HCT116 (cell line): Measurements from ENCODE around the gene CELF2. TPM values are rescaled to one million over a fixed set of nuclear protein-coding genes. Genes with fewer than 3 reads are reported as not detected.

Source experiments
- ATAC-seq: fragments of 200-7000 bp; cut with Tn5 transposase; 2 replicates; pipeline ENCODE4 v1.9.1; 2020; ENCODE audit warnings: mild to moderate bottlenecking, moderate library complexity
- BruUV-seq: library from RNA; stranded (reverse); fragments of 400-500 nt; replicated peaks from 2 replicates; lab custom pipeline; 2021; lab: Mats Ljungman, UMichigan
- CTCF ChIA-PET: fragments of 300-600 bp; sonication (Branson Sonifier 250); formaldehyde crosslinking; loops from one replicate; lab custom pipeline; 2021; ENCODE audit warnings: antibody characterized with exemption; lab: Charles Lee
- POLR2A ChIA-PET: fragments of 300-600, 350-600 bp; sonication (Branson Sonifier 250); formaldehyde crosslinking; loops from one replicate; lab custom pipeline; 2021; ENCODE audit warnings: antibody characterized with exemption; lab: Charles Lee
- RAD21 ChIA-PET, 2 experiments: fragments of 300-600 bp; sonication (Branson Sonifier 250); formaldehyde crosslinking; loops; one replicate each; lab custom pipeline; 2023; ENCODE audit warnings: low total read pairs in 2 of 2; ENCODE audit not compliant: uncharacterized antibody in 2 of 2, unreplicated experiment in 2 of 2, low non-redundant PET in 1 of 2; lab: Charles Lee
- DNase-seq: peaks from one replicate; pipeline ENCODE4 v3.0.0-alpha.2; 2010; ENCODE audit warnings: low read depth, low spot score
- H2AFZ ChIP-seq: fragments of 200-600 bp; shearing (Covaris generic), sonication (generic); 2 replicates; pipeline ENCODE4 v1.6.1; 2017; ENCODE audit warnings: low read depth, mixed run types, mixed read lengths, antibody characterized with exemption, low read length; ENCODE audit not compliant: poor library complexity, severe bottlenecking
- H3K27ac ChIP-seq: 2 replicates; pipeline ENCODE4 v1.5.1; 2012; ENCODE audit warnings: low read depth, low read length
- H3K27me3 ChIP-seq: fragments of 200-600 bp; sonication (generic); 2 replicates; pipeline ENCODE4 v1.6.1; 2016; ENCODE audit warnings: mixed run types, low read length, mixed read lengths; ENCODE audit not compliant: insufficient read depth
- H3K36me3 ChIP-seq, 2 experiments: fragments of 200-500 bp in 1 of 2; fragments of 200-600 bp in 1 of 2; sonication (Bioruptor generic) in 1 of 2; sonication (generic) in 1 of 2; 2 replicates each; pipeline versions ENCODE4 v1.5.1 to v1.6.1; 2014 to 2016; ENCODE audit warnings: low read length in 2 of 2, inconsistent platforms in 1 of 2, mixed read lengths in 1 of 2, mixed run types in 1 of 2; ENCODE audit not compliant: insufficient read depth in 2 of 2, control insufficient read depth in 1 of 2
- H3K4me1 ChIP-seq, 2 experiments: fragments of 200-600 bp in 1 of 2; sonication (generic) in 1 of 2; 2 replicates each; pipeline versions ENCODE4 v1.5.1 to v1.6.1; 2012 to 2017; ENCODE audit warnings: low read length in 2 of 2, inconsistent platforms in 1 of 2, mild to moderate bottlenecking in 1 of 2, mixed read lengths in 1 of 2, mixed run types in 1 of 2, moderate library complexity in 1 of 2; ENCODE audit not compliant: insufficient read depth in 2 of 2, control insufficient read depth in 1 of 2
- H3K4me2 ChIP-seq: fragments of 200-600 bp; sonication (generic); 2 replicates; pipeline ENCODE4 v1.6.1; 2017; ENCODE audit warnings: mixed run types, low read length, mixed read lengths
- H3K4me3 ChIP-seq, 2 experiments: fragments of 200-600 bp in 1 of 2; sonication (generic) in 1 of 2; replicated peaks in 1 of 2; 2 replicates each; pipeline ENCODE4 v1.5.1; 2011 to 2016; ENCODE audit warnings: low read length in 2 of 2, control low read depth in 1 of 2, low read depth in 1 of 2, mild to moderate bottlenecking in 1 of 2, mixed read lengths in 1 of 2, mixed run types in 1 of 2
- H3K79me2 ChIP-seq: fragments of 200-600 bp; sonication (generic); 2 replicates; pipeline ENCODE4 v1.6.1; 2017; ENCODE audit warnings: mild to moderate bottlenecking, mixed run types, low read length, moderate library complexity, mixed read lengths; ENCODE audit not compliant: insufficient read depth
- H3K9ac ChIP-seq: fragments of 200-600 bp; sonication (generic); 2 replicates; pipeline ENCODE4 v1.6.1; 2016; ENCODE audit warnings: low read length, mixed read lengths
- H3K9me2 ChIP-seq: fragments of 200-600 bp; sonication (generic), shearing (Covaris generic); 2 replicates; pipeline ENCODE4 v1.6.1; 2017; ENCODE audit warnings: mixed run types, mild to moderate bottlenecking, moderate library complexity; ENCODE audit not compliant: insufficient read depth
- H3K9me3 ChIP-seq, 2 experiments: fragments of 200-500 bp in 1 of 2; fragments of 200-600 bp in 1 of 2; sonication (Bioruptor generic) in 1 of 2; sonication (generic) in 1 of 2; 2 replicates each; pipeline ENCODE4 v1.6.1; 2014 to 2017; ENCODE audit warnings: low read length in 2 of 2, mixed read lengths in 2 of 2, inconsistent platforms in 1 of 2, low read depth in 1 of 2, mild to moderate bottlenecking in 1 of 2, mixed run types in 1 of 2, moderate library complexity in 1 of 2; ENCODE audit not compliant: control insufficient read depth in 1 of 2, insufficient read depth in 1 of 2
- H4K20me1 ChIP-seq: fragments of 200-600 bp; sonication (generic), shearing (Covaris generic); 2 replicates; pipeline ENCODE4 v1.6.1; 2017; ENCODE audit warnings: mixed run types, mild to moderate bottlenecking, moderate library complexity; ENCODE audit not compliant: insufficient read depth
- ATF3 ChIP-seq: IDR thresholded peaks from 2 replicates; pipeline ENCODE4 v1.6.1; 2012
- EGR1 ChIP-seq: IDR thresholded peaks from 2 replicates; pipeline ENCODE4 v1.6.1; 2012; ENCODE audit warnings: low read depth
- FOSL1 ChIP-seq: IDR thresholded peaks from 2 replicates; pipeline ENCODE4 v1.6.1; 2012; ENCODE audit warnings: low read depth
- POLR2AphosphoS5 ChIP-seq: IDR thresholded peaks from 2 replicates; pipeline ENCODE4 v1.6.1; 2011; ENCODE audit warnings: mild to moderate bottlenecking, low read depth, low read length, moderate library complexity
- SIN3A ChIP-seq: IDR thresholded peaks from 2 replicates; pipeline ENCODE4 v1.6.1; 2012; ENCODE audit warnings: low read depth
- YY1 ChIP-seq: IDR thresholded peaks from 2 replicates; pipeline ENCODE4 v1.6.1; 2011; ENCODE audit warnings: low read length, low read depth, moderate library complexity, mild to moderate bottlenecking; ENCODE audit not compliant: insufficient replicate concordance; ENCODE audit errors: extremely low read depth
- ZFX ChIP-seq: fragments of 450-650 bp; IDR thresholded peaks from 2 replicates; pipeline ENCODE4 v1.6.1; 2017
- ZNF274 ChIP-seq: fragments of 200-500 bp; sonication (Bioruptor generic); IDR thresholded peaks from 2 replicates; pipeline ENCODE4 v1.6.1; 2014; ENCODE audit warnings: mild to moderate bottlenecking, low read depth, low read length, inconsistent platforms
- intact Hi-C: fragments of 100-400 bp; cut with micrococcal nuclease; formaldehyde crosslinking; loops from 2 replicates; pipeline ENCODE4 v1.10.0; 2022
- total RNA-seq: library from RNA; stranded (reverse); gene quantifications from one replicate; pipeline ENCODE4 v1.2.1, GENCODE V29; 2021; ENCODE audit not compliant: unreplicated experiment
- TF ChIP-seq, protein P1 (sequence below): IDR thresholded peaks from 2 replicates; pipeline ENCODE4 v1.6.1; 2012
- TF ChIP-seq, protein P2 (sequence below), 3 experiments: fragments of 200-600 bp in 1 of 3; sonication (generic) in 1 of 3; IDR thresholded peaks in 2 of 3; conservative IDR thresholded peaks in 1 of 3; 2 replicates each; pipeline ENCODE4 v1.5.1; 2012 to 2017; ENCODE audit warnings: low read depth in 2 of 3, low read length in 2 of 3, antibody characterized with exemption in 1 of 3, borderline replicate concordance in 1 of 3, control low read depth in 1 of 3, mild to moderate bottlenecking in 1 of 3, mixed read lengths in 1 of 3, mixed run types in 1 of 3, moderate library complexity in 1 of 3; ENCODE audit not compliant: insufficient read depth in 1 of 3

Gene CELF2
- total RNA-seq, 1 experiment from 2014 or later, result 0.66 TPM

DNA sequence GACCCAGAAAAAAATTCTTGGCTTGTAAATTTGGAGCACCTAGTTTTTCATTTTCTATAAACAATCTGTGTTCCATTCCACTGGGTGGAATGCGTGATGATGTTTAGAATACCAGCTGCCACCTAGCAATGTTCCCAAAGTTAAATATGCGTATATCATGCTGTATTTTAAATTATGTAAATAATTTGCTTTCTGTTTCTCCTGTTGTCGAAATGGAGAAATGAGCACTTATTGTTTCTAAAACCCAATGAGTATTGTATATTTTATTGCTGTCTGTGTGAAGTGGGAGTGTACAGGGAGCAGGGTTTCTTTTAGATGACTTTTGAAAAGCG is 49.4 kb upstream of the CELF2 start:
- RAD21 ChIA-PET, result no interaction called here
- no TSS peak for BruUV-seq
- Histone ChIP-seq H3K27me3 (no peaks in the 10 kb centered on the region), H3K4me1 (no peaks in the 10 kb centered on the region), H3K9ac (no peak overlapping the region), H2AFZ (no peak overlapping the region), H3K79me2 (no peaks in the 10 kb centered on the region), H3K4me3 (no peak overlapping the region), H4K20me1 (no peaks in the 10 kb centered on the region), H3K9me3 (peaks cover 6 to 15% of the 10 kb centered on the region in 2 experiments; a peak in 2 of 4 replicates), H3K4me2 (no peak overlapping the region), H3K27ac (no peak overlapping the region), H3K9me2 (no peaks in the 10 kb centered on the region), H3K36me3 (no peaks in the 10 kb centered on the region)
- TF ChIP-seq POLR2AphosphoS5 (no peak), ZNF274 (no peak), YY1 (no peak)
- TF ChIP-seq, protein P1, sequence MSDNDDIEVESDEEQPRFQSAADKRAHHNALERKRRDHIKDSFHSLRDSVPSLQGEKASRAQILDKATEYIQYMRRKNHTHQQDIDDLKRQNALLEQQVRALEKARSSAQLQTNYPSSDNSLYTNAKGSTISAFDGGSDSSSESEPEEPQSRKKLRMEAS, result no peak
- TF ChIP-seq, protein P2, sequence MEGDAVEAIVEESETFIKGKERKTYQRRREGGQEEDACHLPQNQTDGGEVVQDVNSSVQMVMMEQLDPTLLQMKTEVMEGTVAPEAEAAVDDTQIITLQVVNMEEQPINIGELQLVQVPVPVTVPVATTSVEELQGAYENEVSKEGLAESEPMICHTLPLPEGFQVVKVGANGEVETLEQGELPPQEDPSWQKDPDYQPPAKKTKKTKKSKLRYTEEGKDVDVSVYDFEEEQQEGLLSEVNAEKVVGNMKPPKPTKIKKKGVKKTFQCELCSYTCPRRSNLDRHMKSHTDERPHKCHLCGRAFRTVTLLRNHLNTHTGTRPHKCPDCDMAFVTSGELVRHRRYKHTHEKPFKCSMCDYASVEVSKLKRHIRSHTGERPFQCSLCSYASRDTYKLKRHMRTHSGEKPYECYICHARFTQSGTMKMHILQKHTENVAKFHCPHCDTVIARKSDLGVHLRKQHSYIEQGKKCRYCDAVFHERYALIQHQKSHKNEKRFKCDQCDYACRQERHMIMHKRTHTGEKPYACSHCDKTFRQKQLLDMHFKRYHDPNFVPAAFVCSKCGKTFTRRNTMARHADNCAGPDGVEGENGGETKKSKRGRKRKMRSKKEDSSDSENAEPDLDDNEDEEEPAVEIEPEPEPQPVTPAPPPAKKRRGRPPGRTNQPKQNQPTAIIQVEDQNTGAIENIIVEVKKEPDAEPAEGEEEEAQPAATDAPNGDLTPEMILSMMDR (IDR thresholded peaks at IDR 0.05 in 2 of 3, conservative IDR thresholded peaks at IDR 0.05 in 1 of 3; ENCODE audit: borderline replicate concordance in 1 of 3, insufficient read depth in 1 of 3, low read depth in 2 of 3, low read length in 2 of 3), result no peak
- CTCF ChIA-PET, result no interaction called here
- DNase-seq (no peak), ATAC-seq (no peak)
- intact Hi-C loops, result no loop called here
- POLR2A ChIA-PET, result no interaction called here

- POLR2A ChIA-PET, result no interaction called here
- H3K9me3 ChIP-seq, result peaks cover 0 to 4% of the 10 kb centered on the region in 2 experiments; a peak in 2 of 4 replicates
- intact Hi-C loops, result no loop called here
- H3K4me3 ChIP-seq, result no peak overlapping the region
- H3K27me3 ChIP-seq, result no peaks in the 10 kb centered on the region
- RAD21 ChIA-PET, result no interaction called here
- TF ChIP-seq, protein P1, result no peak
- TF ChIP-seq EGR1 (no peak), SIN3A (no peak), FOSL1 (no peak), ZFX (no peak), ATF3 (no peak)
- H3K27ac ChIP-seq, result no peak overlapping the region
- no peak overlapping the region for H2AFZ ChIP-seq
- ATAC-seq, result no peak
- H3K4me1 ChIP-seq, result no peaks in the 10 kb centered on the region
- H4K20me1 ChIP-seq, result no peaks in the 10 kb centered on the region
- CTCF ChIA-PET, result no interaction called here
- no peak for DNase-seq
- no peak overlapping the region for H3K4me2 ChIP-seq
- no peaks in the 10 kb centered on the region for H3K36me3 ChIP-seq
- no peak overlapping the region for H3K9ac ChIP-seq
- BruUV-seq, result no TSS peak
- H3K9me2 ChIP-seq, result no peaks in the 10 kb centered on the region
- H3K79me2 ChIP-seq, result no peaks in the 10 kb centered on the region
These were observed 44.4 kb upstream of the CELF2 start for GRCh38 chr10:10973310-10973709.
